D341Med (cell line): ENCODE results near the gene MCCC1.
"Not testable (repeated sequence)": the region's sequence is repeated elsewhere in the genome, so short reads cannot be mapped to it uniquely, and the experiment has no call there.

Experiments used
- DNase-seq: peaks from one replicate; pipeline ENCODE4 v3.0.0; 2012; ENCODE audit warnings: low spot score

MCCC1 gene

DNA sequence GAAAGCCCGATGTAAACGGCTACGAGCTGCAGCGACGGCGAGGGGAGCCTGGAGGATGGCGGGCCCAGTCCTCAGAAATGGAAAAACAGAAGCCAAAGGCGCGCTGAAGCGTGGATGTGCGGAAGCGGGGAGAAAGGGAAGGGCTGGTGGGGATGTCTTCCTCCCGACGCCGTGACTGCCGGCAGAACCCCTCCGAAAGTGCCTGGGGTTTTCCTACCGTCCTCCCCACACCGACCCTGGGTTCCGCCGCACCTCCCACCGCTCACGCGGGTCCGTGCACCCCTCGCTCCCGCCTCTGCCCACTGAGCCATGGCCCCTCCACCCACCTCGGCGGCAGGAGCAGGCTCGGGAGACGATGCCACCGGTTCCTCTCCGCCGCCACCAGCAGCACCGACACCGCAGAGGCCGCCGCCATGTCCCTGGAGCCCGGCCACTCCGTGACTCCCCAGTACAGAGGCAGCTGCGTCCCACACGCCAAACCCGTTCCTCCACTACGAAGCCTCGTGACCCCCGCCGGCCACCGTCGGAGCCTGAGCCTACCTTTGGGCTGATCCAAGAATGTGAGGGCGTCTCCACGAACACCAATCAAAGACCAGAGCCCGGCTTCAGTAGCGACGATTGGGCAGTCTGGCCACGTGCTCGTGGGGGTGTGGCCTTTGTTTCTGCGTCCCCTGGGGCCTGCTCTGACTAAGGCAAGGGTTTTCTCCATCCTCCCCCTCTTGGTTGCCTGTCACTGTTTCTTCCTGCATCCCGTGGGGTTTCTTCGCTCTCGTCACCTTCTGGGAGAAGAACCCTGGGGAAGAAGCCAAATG, at the start of gene MCCC1:
TSS of gene MCCC1 (minus strand) at position 471 of the 812 bp plus-strand sequence. CDS start at position 415, 56 bp downstream.
- DNase-seq, result peak; percentile 96

- no peak for DNase-seq
These were observed 48.8 kb upstream of the MCCC1 start for GRCh38 chr3:183148056-183148455.

DNA sequence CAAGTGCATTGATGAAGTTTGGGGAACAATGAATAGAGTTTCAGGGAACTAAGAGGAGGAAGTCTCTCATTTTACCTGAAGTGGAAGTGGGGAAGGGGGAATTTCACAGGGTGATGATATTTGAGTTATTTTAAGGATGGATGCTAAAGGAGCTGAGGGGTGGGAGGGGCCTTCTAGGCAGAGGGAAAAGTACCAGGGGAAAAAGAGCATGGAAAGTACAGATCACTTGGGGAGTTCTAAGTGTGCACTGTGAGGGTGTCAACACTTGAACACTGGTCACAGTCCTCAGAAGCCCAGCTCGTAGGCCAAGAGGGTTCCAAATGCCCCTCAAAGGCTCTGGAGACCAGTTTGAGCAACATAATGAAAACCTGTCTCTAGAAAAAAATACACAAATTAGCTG, 45.1 kb upstream of the MCCC1 start:
- no peak for DNase-seq

DNA sequence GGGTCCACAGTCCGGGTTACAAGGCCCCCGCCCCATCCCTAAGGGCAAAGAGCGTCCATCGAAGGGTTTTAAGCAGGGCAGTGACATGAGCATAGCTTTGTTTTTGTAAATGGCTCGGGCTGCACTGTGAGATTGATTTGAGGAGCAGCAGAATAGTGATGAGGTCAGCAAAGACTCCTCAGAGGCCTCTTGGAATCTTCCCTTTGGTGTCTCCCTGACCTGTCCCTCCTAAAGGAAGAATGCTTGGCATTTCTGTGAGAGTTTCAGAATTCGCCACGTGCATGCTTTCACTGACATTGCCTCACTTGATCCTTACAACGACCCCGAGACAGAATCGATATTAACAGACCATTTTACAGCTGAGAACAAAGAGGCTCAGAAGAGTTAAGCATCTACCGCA, 42.9 kb upstream of the MCCC1 start:
- DNase-seq, result no peak

DNA sequence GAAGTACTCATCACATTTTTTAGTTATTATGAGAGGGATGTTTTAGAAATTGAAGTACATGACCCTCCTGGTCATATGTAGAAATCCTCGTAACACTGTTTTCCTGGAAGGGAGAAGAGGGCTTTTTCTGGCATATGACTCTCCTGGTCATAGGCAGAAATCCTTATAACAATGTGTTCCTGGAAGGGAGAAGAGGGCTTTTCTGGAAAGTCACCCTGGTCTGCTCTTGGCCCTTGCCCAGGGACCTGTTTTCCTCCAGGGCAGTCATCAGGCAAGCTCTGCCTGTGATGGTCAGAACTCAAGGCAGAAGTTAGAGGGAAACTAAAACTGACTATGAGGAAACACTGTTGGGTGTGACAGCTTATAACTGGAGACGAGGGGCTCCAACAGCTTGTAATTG, 35.5 kb upstream of the MCCC1 start:
- no peak for DNase-seq

- DNase-seq, result no peak
These were observed 33.1 kb upstream of the MCCC1 start for GRCh38 chr3:183132409-183132808.

DNA sequence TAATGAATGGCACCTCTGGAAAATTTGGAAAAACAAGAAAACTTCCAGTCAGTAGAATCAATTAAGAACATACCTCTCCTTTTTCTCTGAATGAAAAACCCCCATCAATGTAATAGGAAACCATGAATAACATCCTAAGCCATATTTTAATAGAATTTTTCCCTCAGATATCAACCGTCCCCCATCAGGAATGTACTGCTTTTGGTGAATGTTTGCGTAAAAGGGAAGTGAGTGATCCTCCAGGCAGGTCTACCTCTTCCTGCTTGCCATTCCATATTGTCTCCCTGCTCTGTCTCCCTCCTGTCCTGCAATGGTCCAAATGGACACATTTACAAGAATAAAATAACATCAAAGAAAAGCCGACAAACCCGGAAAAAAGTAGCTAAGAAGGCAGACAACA, 32.4 kb upstream of the MCCC1 start:
- no peak for DNase-seq

- no peak for DNase-seq
These were observed 32.0 kb upstream of the MCCC1 start for GRCh38 chr3:183131186-183131725.

DNA sequence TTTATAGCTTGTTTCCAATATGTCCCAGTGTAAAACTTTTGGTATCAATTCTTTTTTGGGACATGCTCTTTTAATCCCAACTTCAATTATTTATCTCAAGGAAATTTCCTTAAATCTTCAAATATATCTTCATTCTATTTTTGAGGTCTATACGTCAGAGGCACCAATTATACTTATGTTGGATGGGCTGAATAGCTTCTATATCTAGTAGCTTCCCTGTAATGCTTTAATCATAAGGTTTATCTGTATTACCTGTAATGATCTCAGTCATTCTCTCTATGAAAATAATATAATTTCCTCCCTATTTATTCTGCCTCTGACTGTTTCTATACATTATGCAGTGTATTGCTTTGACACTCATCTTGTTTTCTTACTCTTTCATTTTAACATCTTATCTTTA, 29.9 kb upstream of the MCCC1 start:
- DNase-seq, result no peak

DNA sequence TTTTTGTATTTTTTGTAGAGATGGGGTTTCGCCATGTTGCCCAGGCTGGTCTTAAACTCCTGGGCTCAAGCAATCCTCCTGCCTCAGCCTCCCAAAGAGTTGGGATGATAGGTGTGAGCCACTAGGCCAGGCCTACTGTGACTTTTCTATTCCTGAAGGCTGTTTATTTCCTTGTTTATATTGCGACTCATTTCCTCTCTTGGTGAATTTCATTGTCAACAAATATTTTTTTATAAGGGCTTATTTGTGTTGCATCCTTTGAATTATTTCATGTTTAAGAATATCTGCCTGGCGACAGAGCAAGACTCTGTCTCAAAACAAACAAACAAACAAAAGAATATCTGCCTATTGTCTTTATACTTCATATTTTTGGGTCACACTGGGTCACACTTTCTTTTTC, 29.4 kb upstream of the MCCC1 start:
- DNase-seq, result no peak

DNA sequence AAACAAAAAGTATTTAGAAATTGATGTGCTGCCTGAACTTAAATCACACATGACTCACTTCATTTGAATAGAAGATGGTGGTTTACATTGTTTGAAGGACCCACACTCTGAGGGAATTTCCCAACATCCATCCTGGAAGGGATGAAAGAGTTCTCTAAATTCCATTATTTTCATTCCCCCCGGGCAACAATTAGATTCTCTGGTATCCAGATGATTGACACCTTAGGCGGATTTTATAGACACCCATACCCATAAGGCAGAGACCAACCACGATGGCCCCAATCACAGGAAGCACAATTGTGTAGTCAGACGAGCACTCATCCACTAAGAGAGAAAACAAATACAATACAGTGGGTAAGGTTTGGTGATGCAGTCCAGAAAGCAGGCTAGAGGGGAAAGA, 24.6 kb upstream of the MCCC1 start:
- DNase-seq, result no peak

- peak; percentile 50 for DNase-seq
These were observed 23.1 kb upstream of the MCCC1 start for GRCh38 chr3:183122257-183122932.

DNA sequence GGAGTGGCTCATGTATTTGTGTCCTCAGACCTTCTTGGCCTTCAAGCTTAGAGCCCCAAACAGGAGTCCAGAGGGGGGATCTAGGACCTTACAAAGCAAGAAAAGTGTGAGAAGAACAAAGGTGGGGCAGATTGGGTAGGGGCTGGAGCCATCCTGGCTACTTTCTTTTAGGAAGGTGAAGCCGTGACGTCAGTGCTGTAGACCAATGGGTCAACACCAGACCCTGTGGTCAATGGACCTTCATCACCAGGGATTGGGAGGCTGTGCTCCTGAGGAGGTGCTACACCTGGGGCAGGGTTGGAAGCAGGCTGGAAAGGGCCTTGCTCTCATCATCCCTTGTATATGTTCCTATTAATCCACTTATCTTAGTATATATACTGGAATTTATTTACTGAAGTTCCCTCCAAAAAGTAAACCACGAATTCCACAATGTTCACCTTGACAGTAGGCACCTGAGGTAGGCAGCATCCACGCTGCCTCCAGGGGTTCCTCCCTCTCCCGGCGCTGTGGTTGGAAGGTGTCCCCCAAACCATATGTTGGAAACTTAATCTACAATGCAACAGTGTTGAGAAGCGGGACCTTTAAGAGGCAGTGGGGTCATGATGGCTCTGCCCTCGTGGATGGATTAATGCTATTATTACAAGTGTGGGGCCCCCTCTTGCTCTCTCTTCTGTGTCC, 21.4 kb upstream of the MCCC1 start:
- DNase-seq, result no peak

DNA sequence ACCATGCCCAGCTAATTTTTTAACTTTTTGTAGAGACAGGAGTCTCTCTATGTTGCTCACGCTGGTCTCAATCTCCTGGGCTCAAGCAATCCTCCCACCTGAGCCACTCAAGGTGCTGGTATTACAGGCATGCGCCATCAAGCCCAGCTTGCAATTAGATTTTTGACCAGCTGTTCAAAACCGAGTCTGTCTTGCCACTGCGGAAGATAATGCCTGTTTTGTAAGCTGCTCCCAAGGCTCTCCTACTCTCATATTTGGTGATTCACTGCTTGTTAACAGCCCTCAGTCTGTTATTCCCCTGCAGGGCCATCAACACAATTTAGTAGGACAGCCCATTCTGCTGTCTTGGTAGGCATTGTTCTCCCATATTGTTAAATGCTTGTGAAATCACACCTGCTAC, 17.8 kb upstream of the MCCC1 start:
- DNase-seq, result no peak

DNA sequence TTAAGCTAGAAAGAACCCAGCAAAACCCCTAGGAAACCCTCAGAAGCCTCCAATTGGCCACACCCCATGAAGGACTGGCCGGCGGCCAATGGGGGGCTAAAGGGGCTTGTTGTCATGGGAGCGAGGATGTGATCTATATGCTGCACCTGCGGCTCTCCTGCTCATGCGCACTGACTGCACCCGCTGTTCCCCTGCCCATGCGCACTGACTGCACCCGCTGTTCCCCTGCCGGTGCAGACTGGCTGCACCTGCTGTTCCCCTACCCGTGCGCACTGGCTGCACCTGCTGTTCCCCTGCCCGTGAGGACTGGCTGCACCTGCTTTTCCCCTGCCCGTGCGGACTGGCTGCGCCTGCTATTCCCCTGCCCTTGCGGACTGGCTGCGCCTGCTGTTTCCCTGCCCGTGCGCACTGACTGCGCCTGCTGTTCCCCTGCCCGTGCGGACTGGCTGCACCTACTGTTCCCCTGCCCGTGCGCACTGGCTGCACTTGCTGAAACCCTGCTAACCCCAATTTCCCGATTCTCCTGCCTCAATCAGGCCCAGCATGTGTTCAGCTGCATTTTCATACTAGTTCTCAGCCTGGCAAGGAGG, 16.8 kb upstream of the MCCC1 start:
- DNase-seq, result no peak

DNA sequence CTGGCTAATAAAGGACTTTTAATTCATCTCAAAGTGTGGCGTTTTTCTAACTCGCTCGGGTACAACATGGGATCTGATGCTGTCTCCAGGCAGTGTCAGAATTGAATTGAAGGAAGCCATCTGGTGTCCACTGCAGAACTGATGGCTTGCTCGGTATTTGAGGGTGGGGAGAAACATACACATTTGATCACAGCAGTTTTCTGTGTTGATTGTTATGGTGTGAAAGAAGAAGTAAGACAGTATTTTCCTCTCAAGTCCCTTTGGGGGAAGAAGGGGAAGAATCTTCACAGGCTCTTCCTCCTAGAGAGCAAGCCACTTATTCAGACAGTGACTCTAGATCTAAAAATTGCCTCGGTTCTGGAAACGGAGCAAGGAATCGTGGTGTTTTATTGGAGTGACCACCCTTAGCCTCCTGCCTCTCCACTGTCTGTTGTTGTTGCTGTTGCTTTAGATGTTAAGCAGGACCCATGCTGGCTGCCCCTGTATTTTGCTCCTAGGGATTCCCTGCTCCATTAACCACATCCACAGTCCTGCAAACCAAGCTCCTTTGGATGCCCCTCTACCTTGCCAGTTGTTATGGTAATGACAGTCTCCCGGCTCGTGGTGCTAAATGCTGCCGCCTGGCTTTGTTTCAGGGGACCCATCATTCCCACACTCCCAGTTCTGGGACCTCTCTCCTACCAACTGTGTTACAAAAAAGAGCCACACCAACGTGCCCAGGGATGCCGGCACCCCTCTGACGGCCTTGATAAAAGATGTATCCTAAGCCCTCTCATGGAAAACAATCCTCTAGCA, 15.3 kb upstream of the MCCC1 start:
- DNase-seq, result no peak

DNA sequence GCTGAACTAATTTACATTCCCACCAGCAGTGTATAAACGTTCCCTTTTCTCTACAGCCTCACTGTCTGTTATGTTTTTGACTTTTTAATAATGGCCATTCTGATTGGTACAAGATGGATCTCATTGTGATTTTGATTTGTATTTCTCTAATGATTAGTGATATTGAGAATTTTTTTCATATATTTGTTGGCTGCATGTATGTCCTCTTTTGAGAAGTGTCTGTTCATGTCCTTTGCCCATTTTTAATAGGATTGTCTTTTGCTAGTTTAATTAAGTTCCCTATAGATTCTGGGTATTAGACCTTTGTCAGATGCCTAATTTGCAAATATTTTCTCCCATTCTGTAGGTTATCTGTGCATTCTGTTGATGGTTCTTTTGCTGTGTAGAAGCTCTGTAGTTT, 10.6 kb upstream of the MCCC1 start:
- DNase-seq, result not testable (repeated sequence)

GRCh38 chr3:183108470-183108869, 9.2 kb upstream of the MCCC1 start:
- no peak for DNase-seq

DNA sequence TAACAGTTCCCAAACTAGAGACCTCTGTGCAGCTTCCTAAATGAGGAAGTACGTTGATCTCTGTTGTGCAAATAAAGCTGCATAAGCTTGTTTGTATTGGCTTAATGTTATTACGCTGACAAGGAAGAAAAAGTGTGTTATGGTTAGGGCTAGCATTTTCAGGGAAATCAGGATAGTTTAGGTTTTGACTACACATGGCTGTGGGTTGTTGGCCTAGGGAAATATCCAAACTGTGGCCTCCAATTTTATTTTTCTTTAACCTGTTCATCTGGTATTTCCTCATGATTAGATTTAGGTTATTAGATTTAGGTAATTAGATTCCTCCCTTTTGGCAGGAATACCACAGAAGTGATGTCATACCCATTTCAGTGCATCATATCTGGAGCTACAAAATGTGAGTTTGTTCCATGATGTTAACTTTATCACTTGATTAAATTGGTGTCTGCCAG, 8.7 kb upstream of the MCCC1 start:
- DNase-seq, result no peak

- not testable (repeated sequence) for DNase-seq
These were observed 8.1 kb upstream of the MCCC1 start for GRCh38 chr3:183107372-183107771.

- DNase-seq, result no peak
These were observed 7.3 kb upstream of the MCCC1 start for GRCh38 chr3:183106635-183107034.
